K562 (cell line): Measurements from ENCODE around the gene MTCL3.

Experiments
- ATAC-seq: fragments of 200-7000 bp; cut with Tn5 transposase; 3 replicates; pipeline ENCODE4 v1.9.1; 2020; ENCODE audit warnings: moderate library complexity
- BruUV-seq: library from RNA; stranded (reverse); fragments of 400-500 nt; replicated peaks from 2 replicates; lab custom pipeline; 2021; lab: Mats Ljungman, UMichigan
- CTCF ChIA-PET: fragments of 300-600 bp; formaldehyde crosslinking; extraction: SDS; loops from one replicate; lab custom pipeline; 2021; ENCODE audit warnings: low intra/inter-chr PET ratio; lab: Yijun Ruan, JAX
- POLR2A ChIA-PET: fragments of 300-600, 350-650 bp; sonication (Branson Sonifier 250); formaldehyde crosslinking; extraction: SDS; loops from one replicate; lab custom pipeline; 2021; ENCODE audit warnings: antibody characterized with exemption, inconsistent platforms; lab: Yijun Ruan, JAX
- DNase-seq, 4 experiments: peaks; one replicate each; pipeline versions ENCODE4 v3.0.0 to v3.0.0-alpha.2; 2011 to 2018; ENCODE audit warnings: low spot score in 3 of 4, mixed read lengths in 3 of 4; ENCODE audit errors: extremely low read depth in 1 of 4
- FAIRE-seq: peaks from 2 replicates; lab custom pipeline; 2011; peaks lifted over from hg19 to GRCh38; lab: Jason Lieb, UNC
- H2AFZ ChIP-seq: 2 replicates; pipeline ENCODE4 v1.6.0; 2011; ENCODE audit warnings: low read depth, low read length, control low read depth, inconsistent platforms
- H3K27ac ChIP-seq: fragments of 200-600 bp; 3 replicates; pipeline ENCODE4 v1.8.0; 2011; ENCODE audit warnings: low read depth, mild to moderate bottlenecking, control low read depth, inconsistent platforms, low read length, moderate library complexity, mixed read lengths; ENCODE audit errors: extremely low read depth
- H3K27me3 ChIP-seq, 2 experiments: fragments of 300-600 bp in 1 of 2; 2 replicates in 1 of 2; 3 replicates in 1 of 2; pipeline versions ENCODE4 v1.6.0 to v1.8.0; 2011; ENCODE audit warnings: inconsistent platforms in 2 of 2, low read length in 2 of 2, mild to moderate bottlenecking in 1 of 2, mixed read lengths in 1 of 2, moderate library complexity in 1 of 2; ENCODE audit not compliant: control insufficient read depth in 2 of 2, insufficient read depth in 2 of 2
- H3K36me3 ChIP-seq: fragments of 300-600 bp; 3 replicates; pipeline ENCODE4 v1.8.0; 2011; ENCODE audit warnings: mild to moderate bottlenecking, low read length, inconsistent platforms; ENCODE audit not compliant: control insufficient read depth, insufficient read depth
- H3K4me1 ChIP-seq, 2 experiments: fragments of 200-600 bp in 1 of 2; replicated peaks in 1 of 2; 2 replicates in 1 of 2; 3 replicates in 1 of 2; pipeline versions ENCODE4 v1.5.1 to v1.8.0; 2011; ENCODE audit warnings: inconsistent platforms in 2 of 2, low read length in 2 of 2, mild to moderate bottlenecking in 1 of 2, mixed read lengths in 1 of 2, moderate library complexity in 1 of 2; ENCODE audit not compliant: control insufficient read depth in 2 of 2, insufficient read depth in 2 of 2
- H3K4me2 ChIP-seq: 2 replicates; pipeline ENCODE4 v1.6.1; 2011; ENCODE audit warnings: low read length, control low read depth, inconsistent platforms, mixed read lengths; ENCODE audit not compliant: insufficient read depth
- H3K4me3 ChIP-seq: fragments of 200-600 bp; sonication (generic), shearing (Covaris generic); 2 replicates; pipeline ENCODE4 v1.5.1; 2016; ENCODE audit warnings: control low read depth, inconsistent platforms
- H3K79me2 ChIP-seq: fragments of 200-600 bp; 3 replicates; pipeline ENCODE4 v1.8.0; 2011; ENCODE audit warnings: low read length, inconsistent platforms; ENCODE audit not compliant: control insufficient read depth, insufficient read depth
- H3K9ac ChIP-seq, 2 experiments: 2 replicates each; pipeline versions ENCODE4 v1.6.0 to v1.6.1; 2011; ENCODE audit warnings: low read depth in 2 of 2, low read length in 2 of 2, control low read depth in 1 of 2, inconsistent platforms in 1 of 2, mild to moderate bottlenecking in 1 of 2, mixed read lengths in 1 of 2; ENCODE audit not compliant: insufficient read depth in 1 of 2
- H3K9me1 ChIP-seq: one replicate; pipeline ENCODE4 v1.6.0; 2011; ENCODE audit warnings: inconsistent platforms, mild to moderate bottlenecking, low read length, moderate library complexity; ENCODE audit not compliant: control insufficient read depth, insufficient read depth
- H3K9me3 ChIP-seq: replicated peaks from 2 replicates; pipeline ENCODE4 v1.5.1; 2011; ENCODE audit warnings: low read depth, low read length, inconsistent platforms; ENCODE audit not compliant: control insufficient read depth, insufficient read depth
- H4K20me1 ChIP-seq: replicated peaks from 2 replicates; pipeline ENCODE4 v1.6.1; 2011; ENCODE audit warnings: low read length, inconsistent platforms, mixed read lengths; ENCODE audit not compliant: control insufficient read depth, insufficient read depth
- BRF2 ChIP-seq: IDR thresholded peaks from 3 replicates; pipeline ENCODE4 v1.6.1; 2011; ENCODE audit warnings: borderline replicate concordance, mild to moderate bottlenecking; ENCODE audit not compliant: insufficient read length, insufficient read depth
- FUS ChIP-seq: fragments of 200-400 bp; formaldehyde crosslinking; optimal IDR thresholded peaks from 2 replicates; pipeline ENCODE3; 2017; ENCODE audit warnings: low read depth, low read length
- KLF1 ChIP-seq: fragments of 450-650 bp; IDR thresholded peaks from 2 replicates; pipeline ENCODE4 v1.6.1; 2016; ENCODE audit warnings: missing genetic modification characterization, missing compliant biosample characterization
- L3MBTL2 ChIP-seq: fragments of 450-650 bp; IDR thresholded peaks from 2 replicates; pipeline ENCODE4 v1.6.1; 2016; ENCODE audit warnings: mild to moderate bottlenecking, moderate library complexity
- MBD1 ChIP-seq: fragments of 250-450 bp; sonication (Bioruptor Pico); IDR thresholded peaks from 2 replicates; pipeline ENCODE4 v1.8.0; 2022; ENCODE audit warnings: inconsistent platforms
- NFATC3 ChIP-seq: fragments of 450-650 bp; IDR thresholded peaks from 2 replicates; pipeline ENCODE4 v1.6.1; 2017; ENCODE audit warnings: mild to moderate bottlenecking
- ZNF134 ChIP-seq: fragments of 250-450 bp; sonication (Bioruptor Pico); conservative IDR thresholded peaks from 2 replicates; pipeline ENCODE4 v1.4.0; 2020
- ZNF436 ChIP-seq: fragments of 250-450, 450-650 bp; sonication (Bioruptor Pico); formaldehyde crosslinking; IDR thresholded peaks from 2 replicates; pipeline ENCODE4 v1.7.0; 2020; ENCODE audit warnings: mild to moderate bottlenecking
- WGBS: fragments of 100-300 bp; shearing (Covaris generic); methylation state at CpG from one replicate; pipeline ENCODE4 v1.1.6; 2016; ENCODE audit warnings: low coverage, mixed read lengths; ENCODE audit not compliant: insufficient coverage; ENCODE audit errors: missing lambda C conversion rate; 5-methylcytosine and 5-hydroxymethylcytosine counted together
- in situ Hi-C: fragments of 300-500 bp; cut with MboI; formaldehyde crosslinking; loops from 4 replicates; pipeline ENCODE4 v1.15.0; 2018; ENCODE audit warnings: inconsistent platforms, mixed read lengths
- intact Hi-C: fragments of 100-400 bp; cut with micrococcal nuclease; formaldehyde crosslinking; loops from 2 replicates; pipeline ENCODE4 v1.14.2; 2022

Gene MTCL3

GRCh38 chr6:127439718-127440117 lies 79.4 kb downstream of the MTCL3 start:
- H3K9me1 ChIP-seq = no peaks in the 10 kb centered on the region
- no peaks in the 10 kb centered on the region for H3K4me1 ChIP-seq
- no peaks in the 10 kb centered on the region; a peak in 1 of 5 replicates for H3K27me3 ChIP-seq
- no peak overlapping the region for H3K4me3 ChIP-seq
- in situ Hi-C loops = no loop called here
- H4K20me1 ChIP-seq = no peaks in the 10 kb centered on the region
- no peak for TF ChIP-seq NFATC3
- DNase-seq (no peak), FAIRE-seq (no peak), ATAC-seq (no peak)
- no peak overlapping the region for H3K27ac ChIP-seq
- 0% methylated on average over 2 of the region's 2 CpGs for WGBS
- ChIA-PET POLR2A (no interaction called here), CTCF (no interaction called here)
- H3K9ac ChIP-seq = no peak overlapping the region
- H2AFZ ChIP-seq = no peak overlapping the region
- H3K4me2 ChIP-seq = no peak overlapping the region
- no TSS peak for BruUV-seq
- H3K9me3 ChIP-seq = no peaks in the 10 kb centered on the region
- no peaks in the 10 kb centered on the region for H3K79me2 ChIP-seq
- H3K36me3 ChIP-seq = no peaks in the 10 kb centered on the region
- intact Hi-C loops = no loop called here

GRCh38 chr6:127436578-127437110 lies 82.5 kb downstream of the MTCL3 start:
- Histone ChIP-seq H3K27ac (no peak overlapping the region), H4K20me1 (no peaks in the 10 kb centered on the region), H3K9ac (no peak overlapping the region), H3K79me2 (no peaks in the 10 kb centered on the region), H3K27me3 (no peaks in the 10 kb centered on the region; a peak in 1 of 5 replicates), H2AFZ (no peak overlapping the region), H3K36me3 (no peaks in the 10 kb centered on the region), H3K4me1 (no peaks in the 10 kb centered on the region), H3K9me1 (no peaks in the 10 kb centered on the region), H3K4me3 (no peak overlapping the region), H3K9me3 (no peaks in the 10 kb centered on the region), H3K4me2 (no peak overlapping the region)
- ChIA-PET POLR2A (no interaction called here), CTCF (no interaction called here)
- in situ Hi-C loops (no loop called here), intact Hi-C loops (no loop called here)
- BruUV-seq = no TSS peak
- DNase-seq = no peak
- ATAC-seq = no peak
- WGBS = 0% methylated on average over 3 of the region's 3 CpGs
- FAIRE-seq = no peak
- TF ChIP-seq BRF2 (no peak), MBD1 (CRISPR knock-in tag) (no peak), ZNF134 (no peak), L3MBTL2 (no peak), ZNF436 (CRISPR knock-in tag) (no peak), FUS (no peak), KLF1 (no peak)
